K562 (cell line): Measurements from ENCODE around the gene HTRA3. TPM values are rescaled to one million over a fixed set of nuclear protein-coding genes. Genes with fewer than 3 reads are reported as not detected.

Source experiments
- DNMT1 ChIP-seq: fragments of 450-650 bp; IDR thresholded peaks from 2 replicates; pipeline ENCODE4 v1.6.1; 2016; ENCODE audit warnings: antibody characterized with exemption, mild to moderate bottlenecking
- REST ChIP-seq, 2 experiments: fragments of 450-650 bp; formaldehyde crosslinking in 1 of 2; IDR thresholded peaks; 2 replicates each; pipeline versions ENCODE4 v1.4.0 to v1.6.1; 2014 to 2020; ENCODE audit warnings: mild to moderate bottlenecking in 2 of 2, borderline replicate concordance in 1 of 2, low read depth in 1 of 2
- ZNF407 ChIP-seq: fragments of 450-650 bp; IDR thresholded peaks from 2 replicates; pipeline ENCODE4 v1.6.1; 2016; ENCODE audit warnings: low read depth
- ZNF408 ChIP-seq: fragments of 250-450 bp; sonication (Bioruptor Pico); IDR thresholded peaks from 2 replicates; pipeline ENCODE4 v1.4.0; 2020; ENCODE audit warnings: low read depth, mild to moderate bottlenecking, moderate library complexity
- polyA plus RNA-seq, 8 experiments: library from polyadenylated mRNA; depleted of rRNA in 4 of 8; stranded (reverse) in 5 of 8; unstranded in 3 of 8; fragments of >200 nt; fragmentation: Nextera tagmentation in 2 of 8; fragmentation: Illumina TruSeq in 1 of 8; extraction: Ambion mirVana in 2 of 8; extraction: Trizol in 1 of 8; gene quantifications; 2 replicates each; pipeline versions ENCODE4 v1.2.1 to v1.2.3, GENCODE V29; 2011 to 2014; ENCODE audit warnings: inconsistent platforms in 1 of 8, missing spikeins in 1 of 8
- total RNA-seq, 7 experiments: library from RNA; depleted of rRNA in 6 of 7; stranded (reverse); fragments of >200 nt in 6 of 7; fragmentation: Illumina TruSeq in 2 of 7; extraction: Trizol in 2 of 7; gene quantifications; 2 replicates each; pipeline versions ENCODE4 v1.2.1 to v1.2.3, GENCODE V29; 2011 to 2021; ENCODE audit warnings: low replicate concordance in 1 of 7

Gene HTRA3
- total and polyA plus RNA-seq, 9 of the 15 experiments (the other 6 are each of a cell fraction or from before 2014, with no cell fraction given), result 0.04 TPM; not detected in 8

DNA sequence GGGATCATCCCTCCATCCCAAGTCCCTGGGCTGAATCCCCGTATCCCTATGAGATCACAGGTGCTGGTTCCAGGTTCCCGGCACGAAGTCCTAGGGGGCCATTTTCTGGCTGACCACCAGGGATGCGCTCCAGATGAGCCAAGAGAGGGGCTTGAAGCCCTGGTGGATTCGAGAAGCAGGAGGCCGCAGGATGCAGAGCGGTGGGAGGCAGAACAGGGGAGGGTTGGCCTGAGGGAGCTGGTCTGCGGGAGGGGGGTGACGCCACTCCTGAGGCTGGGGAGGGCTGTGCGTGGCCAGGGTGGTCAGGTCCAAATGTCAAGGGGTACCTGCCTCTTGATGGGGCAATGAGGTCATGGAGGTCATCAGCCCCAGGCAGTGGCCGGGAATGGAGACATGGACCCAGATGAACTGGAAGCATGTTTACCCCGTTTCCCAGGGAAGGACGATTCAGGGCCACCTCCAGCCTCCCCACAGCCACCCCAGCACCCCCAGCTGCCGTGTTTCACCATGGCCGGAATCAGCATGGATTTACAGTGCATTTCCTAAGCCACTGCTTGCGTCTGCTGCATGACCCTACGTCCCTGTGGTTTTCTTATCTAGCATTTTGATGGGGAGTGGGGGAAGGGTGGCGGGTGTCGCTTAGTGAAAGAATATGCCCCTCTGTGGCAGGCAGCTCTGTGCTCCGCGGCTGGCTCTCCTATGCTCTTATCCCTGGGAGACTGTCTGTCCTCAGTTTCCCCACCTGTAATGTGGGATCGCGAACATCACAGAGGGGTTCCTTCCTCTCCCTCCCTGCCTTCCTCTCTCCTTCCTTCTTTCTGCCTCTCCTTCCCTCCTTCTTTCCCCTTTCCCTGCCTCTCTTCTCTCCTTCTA lies 17.0 kb upstream of the HTRA3 start (continued):
- no peak; the same call in 1 of the 2 replicates for TF ChIP-seq REST (IDR thresholded peaks at IDR 0.05; ENCODE audit: borderline replicate concordance)
- TF ChIP-seq REST (CRISPR knock-in tag; IDR thresholded peaks at IDR 0.05; ENCODE audit: low read depth), result no peak
- no peak for TF ChIP-seq ZNF408 (CRISPR knock-in tag)
- no peak for TF ChIP-seq ZNF407
- TF ChIP-seq DNMT1, result no peak
